K562 (cell line): ENCODE measurements around the gene METAP1D. TPM values are rescaled to one million over a fixed set of nuclear protein-coding genes. Genes with fewer than 3 reads are reported as not detected.

ENCODE experiments used
- ATAC-seq: fragments of 200-7000 bp; cut with Tn5 transposase; 3 replicates; pipeline ENCODE4 v1.9.1; 2020; ENCODE audit warnings: moderate library complexity
- BruUV-seq: library from RNA; stranded (reverse); fragments of 400-500 nt; replicated peaks from 2 replicates; lab custom pipeline; 2021; lab: Mats Ljungman, UMichigan
- CTCF ChIA-PET: fragments of 300-600 bp; formaldehyde crosslinking; extraction: SDS; loops from one replicate; lab custom pipeline; 2021; ENCODE audit warnings: low intra/inter-chr PET ratio; lab: Yijun Ruan, JAX
- POLR2A ChIA-PET: fragments of 300-600, 350-650 bp; sonication (Branson Sonifier 250); formaldehyde crosslinking; extraction: SDS; loops from one replicate; lab custom pipeline; 2021; ENCODE audit warnings: antibody characterized with exemption, inconsistent platforms; lab: Yijun Ruan, JAX
- DNase-seq, 4 experiments: peaks; one replicate each; pipeline versions ENCODE4 v3.0.0 to v3.0.0-alpha.2; 2011 to 2018; ENCODE audit warnings: low spot score in 3 of 4, mixed read lengths in 3 of 4; ENCODE audit errors: extremely low read depth in 1 of 4
- FAIRE-seq: peaks from 2 replicates; lab custom pipeline; 2011; peaks lifted over from hg19 to GRCh38; lab: Jason Lieb, UNC
- H2AFZ ChIP-seq: 2 replicates; pipeline ENCODE4 v1.6.0; 2011; ENCODE audit warnings: low read depth, low read length, control low read depth, inconsistent platforms
- H3K27ac ChIP-seq: fragments of 200-600 bp; 3 replicates; pipeline ENCODE4 v1.8.0; 2011; ENCODE audit warnings: low read depth, mild to moderate bottlenecking, control low read depth, inconsistent platforms, low read length, moderate library complexity, mixed read lengths; ENCODE audit errors: extremely low read depth
- H3K27me3 ChIP-seq, 2 experiments: fragments of 300-600 bp in 1 of 2; 2 replicates in 1 of 2; 3 replicates in 1 of 2; pipeline versions ENCODE4 v1.6.0 to v1.8.0; 2011; ENCODE audit warnings: inconsistent platforms in 2 of 2, low read length in 2 of 2, mild to moderate bottlenecking in 1 of 2, mixed read lengths in 1 of 2, moderate library complexity in 1 of 2; ENCODE audit not compliant: control insufficient read depth in 2 of 2, insufficient read depth in 2 of 2
- H3K36me3 ChIP-seq: fragments of 300-600 bp; 3 replicates; pipeline ENCODE4 v1.8.0; 2011; ENCODE audit warnings: mild to moderate bottlenecking, low read length, inconsistent platforms; ENCODE audit not compliant: control insufficient read depth, insufficient read depth
- H3K4me1 ChIP-seq, 2 experiments: fragments of 200-600 bp in 1 of 2; replicated peaks in 1 of 2; 2 replicates in 1 of 2; 3 replicates in 1 of 2; pipeline versions ENCODE4 v1.5.1 to v1.8.0; 2011; ENCODE audit warnings: inconsistent platforms in 2 of 2, low read length in 2 of 2, mild to moderate bottlenecking in 1 of 2, mixed read lengths in 1 of 2, moderate library complexity in 1 of 2; ENCODE audit not compliant: control insufficient read depth in 2 of 2, insufficient read depth in 2 of 2
- H3K4me2 ChIP-seq: 2 replicates; pipeline ENCODE4 v1.6.1; 2011; ENCODE audit warnings: low read length, control low read depth, inconsistent platforms, mixed read lengths; ENCODE audit not compliant: insufficient read depth
- H3K4me3 ChIP-seq: fragments of 200-600 bp; sonication (generic), shearing (Covaris generic); 2 replicates; pipeline ENCODE4 v1.5.1; 2016; ENCODE audit warnings: control low read depth, inconsistent platforms
- H3K79me2 ChIP-seq: fragments of 200-600 bp; 3 replicates; pipeline ENCODE4 v1.8.0; 2011; ENCODE audit warnings: low read length, inconsistent platforms; ENCODE audit not compliant: control insufficient read depth, insufficient read depth
- H3K9ac ChIP-seq, 2 experiments: 2 replicates each; pipeline versions ENCODE4 v1.6.0 to v1.6.1; 2011; ENCODE audit warnings: low read depth in 2 of 2, low read length in 2 of 2, control low read depth in 1 of 2, inconsistent platforms in 1 of 2, mild to moderate bottlenecking in 1 of 2, mixed read lengths in 1 of 2; ENCODE audit not compliant: insufficient read depth in 1 of 2
- H3K9me1 ChIP-seq: one replicate; pipeline ENCODE4 v1.6.0; 2011; ENCODE audit warnings: inconsistent platforms, mild to moderate bottlenecking, low read length, moderate library complexity; ENCODE audit not compliant: control insufficient read depth, insufficient read depth
- H3K9me3 ChIP-seq: replicated peaks from 2 replicates; pipeline ENCODE4 v1.5.1; 2011; ENCODE audit warnings: low read depth, low read length, inconsistent platforms; ENCODE audit not compliant: control insufficient read depth, insufficient read depth
- H4K20me1 ChIP-seq: replicated peaks from 2 replicates; pipeline ENCODE4 v1.6.1; 2011; ENCODE audit warnings: low read length, inconsistent platforms, mixed read lengths; ENCODE audit not compliant: control insufficient read depth, insufficient read depth
- BMI1 ChIP-seq: fragments of 150-350 bp; IDR thresholded peaks from 2 replicates; pipeline ENCODE4 v1.6.1; 2014; ENCODE audit warnings: low read length
- BRCA1 ChIP-seq, 2 experiments: fragments of 450-650 bp in 1 of 2; sonication (generic) in 1 of 2; formaldehyde crosslinking in 1 of 2; IDR thresholded peaks; 2 replicates each; pipeline versions ENCODE4 v1.5.0 to v1.6.1; 2017 to 2020; ENCODE audit warnings: mild to moderate bottlenecking in 1 of 2, missing genetic modification reagents in 1 of 2
- BRD9 ChIP-seq: fragments of 450-650 bp; IDR thresholded peaks from 2 replicates; pipeline ENCODE4 v1.6.1; 2018; ENCODE audit warnings: low read depth; ENCODE audit not compliant: partially characterized antibody
- DACH1 ChIP-seq: fragments of 450-650 bp; IDR thresholded peaks from 2 replicates; pipeline ENCODE4 v1.6.1; 2018; ENCODE audit not compliant: partially characterized antibody
- LARP7 ChIP-seq: fragments of 450-650 bp; IDR thresholded peaks from 2 replicates; pipeline ENCODE4 v1.6.1; 2016
- MEIS2 ChIP-seq: fragments of 450-650 bp; IDR thresholded peaks from 2 replicates; pipeline ENCODE4 v1.6.1; 2014; ENCODE audit warnings: mild to moderate bottlenecking; ENCODE audit not compliant: partially characterized antibody
- MXI1 ChIP-seq: IDR thresholded peaks from 2 replicates; pipeline ENCODE4 v1.6.1; 2011; ENCODE audit warnings: low read depth, mild to moderate bottlenecking, improper control_type of control experiment, low read length
- PML ChIP-seq: IDR thresholded peaks from 2 replicates; pipeline ENCODE4 v1.6.1; 2012; ENCODE audit warnings: low read length, inconsistent platforms
- RBM17 ChIP-seq: fragments of 200-400 bp; formaldehyde crosslinking; IDR thresholded peaks from 2 replicates; pipeline ENCODE4 v1.6.1; 2017; ENCODE audit warnings: low read depth, mild to moderate bottlenecking, low read length, borderline replicate concordance
- RNF2 ChIP-seq: sonication (generic); IDR thresholded peaks from 2 replicates; pipeline ENCODE4 v1.6.1; 2016
- SNRNP70 ChIP-seq: fragments of 200-400 bp; formaldehyde crosslinking; optimal IDR thresholded peaks from 2 replicates; pipeline ENCODE3; 2017; ENCODE audit warnings: low read depth, low read length
- ZEB2 ChIP-seq: fragments of 450-650 bp; IDR thresholded peaks from 2 replicates; pipeline ENCODE4 v1.6.1; 2016
- ZNF695 ChIP-seq: fragments of 450-650 bp; formaldehyde crosslinking; IDR thresholded peaks from 2 replicates; pipeline ENCODE4 v1.4.0; 2020; ENCODE audit warnings: mild to moderate bottlenecking, moderate library complexity
- whole genome bisulfite sequencing: fragments of 100-300 bp; shearing (Covaris generic); methylation state at CpG from one replicate; pipeline ENCODE4 v1.1.6; 2016; ENCODE audit warnings: low coverage, mixed read lengths; ENCODE audit not compliant: insufficient coverage; ENCODE audit errors: missing lambda C conversion rate; 5-methylcytosine and 5-hydroxymethylcytosine counted together
- in situ Hi-C: fragments of 300-500 bp; cut with MboI; formaldehyde crosslinking; loops from 4 replicates; pipeline ENCODE4 v1.15.0; 2018; ENCODE audit warnings: inconsistent platforms, mixed read lengths
- intact Hi-C: fragments of 100-400 bp; cut with micrococcal nuclease; formaldehyde crosslinking; loops from 2 replicates; pipeline ENCODE4 v1.14.2; 2022
- polyA plus RNA-seq, 8 experiments: library from polyadenylated mRNA; depleted of rRNA in 4 of 8; stranded (reverse) in 5 of 8; unstranded in 3 of 8; fragments of >200 nt; fragmentation: Nextera tagmentation in 2 of 8; fragmentation: Illumina TruSeq in 1 of 8; extraction: Ambion mirVana in 2 of 8; extraction: Trizol in 1 of 8; gene quantifications; 2 replicates each; pipeline versions ENCODE4 v1.2.1 to v1.2.3, GENCODE V29; 2011 to 2014; ENCODE audit warnings: inconsistent platforms in 1 of 8, missing spikeins in 1 of 8
- total RNA-seq, 7 experiments: library from RNA; depleted of rRNA in 6 of 7; stranded (reverse); fragments of >200 nt in 6 of 7; fragmentation: Illumina TruSeq in 2 of 7; extraction: Trizol in 2 of 7; gene quantifications; 2 replicates each; pipeline versions ENCODE4 v1.2.1 to v1.2.3, GENCODE V29; 2011 to 2021; ENCODE audit warnings: low replicate concordance in 1 of 7
- TF ChIP-seq, protein P1 (sequence below): sonication (generic); formaldehyde crosslinking; IDR thresholded peaks from 2 replicates; pipeline ENCODE4 v1.8.0; 2023; ENCODE audit warnings: mild to moderate bottlenecking, missing genetic modification reagents
- TF ChIP-seq, protein P2 (sequence below): fragments of 250-450 bp; sonication (Bioruptor Pico); IDR thresholded peaks from 2 replicates; pipeline ENCODE4 v1.5.0; 2021
- TF ChIP-seq, protein P3 (sequence below): sonication (generic); formaldehyde crosslinking; IDR thresholded peaks from 2 replicates; pipeline ENCODE4 v1.8.0; 2022; ENCODE audit warnings: missing genetic modification reagents, mild to moderate bottlenecking, borderline replicate concordance
- TF ChIP-seq, protein P4 (sequence below): IDR thresholded peaks from 2 replicates; pipeline ENCODE4 v1.6.1; 2016; ENCODE audit warnings: missing genetic modification characterization, missing compliant biosample characterization

Gene METAP1D
- total and polyA plus RNA-seq, 9 of the 15 experiments (the other 6 are each of a cell fraction or from before 2014, with no cell fraction given) = 8.0 to 23.4 (median 15.7) TPM

GRCh38 chr2:172095905-172096625, 96.3 kb downstream of the METAP1D start:
- Histone ChIP-seq H3K27ac (no peak overlapping the region), H3K36me3 (no peaks in the 10 kb centered on the region), H3K4me3 (no peak overlapping the region), H3K9me1 (no peaks in the 10 kb centered on the region), H3K4me1 (peaks cover 22 to 45% of the 10 kb centered on the region in 2 experiments), H3K27me3 (no peaks in the 10 kb centered on the region; a peak in 1 of 5 replicates), H3K4me2 (no peak overlapping the region), H4K20me1 (no peaks in the 10 kb centered on the region), H2AFZ (no peak overlapping the region), H3K9me3 (no peaks in the 10 kb centered on the region), H3K9ac (no peak overlapping the region), H3K79me2 (no peaks in the 10 kb centered on the region)
- no peak for DNase-seq
- BruUV-seq = no TSS peak
- WGBS = 90% methylated on average over 34 of the region's 40 CpGs
- no peak for ATAC-seq
- FAIRE-seq = no peak
- POLR2A ChIA-PET = interaction anchor here (0.8 to 1.3 kb wide), 2 partner anchors 11 to 402 kb away, joined by 3 to 6 read pairs; partner anchors contain the start of gene DLX1
- intact Hi-C loops = no loop called here
- in situ Hi-C loops = no loop called here
- CTCF ChIA-PET = no interaction called here
- TF ChIP-seq RBM17 = no peak
- TF ChIP-seq BRCA1 (IDR thresholded peaks at IDR 0.05) = no peak
- no peak for TF ChIP-seq BRCA1 (CRISPR knock-in tag; IDR thresholded peaks at IDR 0.05)
- TF ChIP-seq DACH1 = no peak
- no peak for TF ChIP-seq BRD9
- TF ChIP-seq RNF2 = no peak
- TF ChIP-seq, protein P1, sequence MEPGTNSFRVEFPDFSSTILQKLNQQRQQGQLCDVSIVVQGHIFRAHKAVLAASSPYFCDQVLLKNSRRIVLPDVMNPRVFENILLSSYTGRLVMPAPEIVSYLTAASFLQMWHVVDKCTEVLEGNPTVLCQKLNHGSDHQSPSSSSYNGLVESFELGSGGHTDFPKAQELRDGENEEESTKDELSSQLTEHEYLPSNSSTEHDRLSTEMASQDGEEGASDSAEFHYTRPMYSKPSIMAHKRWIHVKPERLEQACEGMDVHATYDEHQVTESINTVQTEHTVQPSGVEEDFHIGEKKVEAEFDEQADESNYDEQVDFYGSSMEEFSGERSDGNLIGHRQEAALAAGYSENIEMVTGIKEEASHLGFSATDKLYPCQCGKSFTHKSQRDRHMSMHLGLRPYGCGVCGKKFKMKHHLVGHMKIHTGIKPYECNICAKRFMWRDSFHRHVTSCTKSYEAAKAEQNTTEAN (CRISPR knock-in tag) = no peak
- TF ChIP-seq BMI1 = no peak
- TF ChIP-seq, protein P2, sequence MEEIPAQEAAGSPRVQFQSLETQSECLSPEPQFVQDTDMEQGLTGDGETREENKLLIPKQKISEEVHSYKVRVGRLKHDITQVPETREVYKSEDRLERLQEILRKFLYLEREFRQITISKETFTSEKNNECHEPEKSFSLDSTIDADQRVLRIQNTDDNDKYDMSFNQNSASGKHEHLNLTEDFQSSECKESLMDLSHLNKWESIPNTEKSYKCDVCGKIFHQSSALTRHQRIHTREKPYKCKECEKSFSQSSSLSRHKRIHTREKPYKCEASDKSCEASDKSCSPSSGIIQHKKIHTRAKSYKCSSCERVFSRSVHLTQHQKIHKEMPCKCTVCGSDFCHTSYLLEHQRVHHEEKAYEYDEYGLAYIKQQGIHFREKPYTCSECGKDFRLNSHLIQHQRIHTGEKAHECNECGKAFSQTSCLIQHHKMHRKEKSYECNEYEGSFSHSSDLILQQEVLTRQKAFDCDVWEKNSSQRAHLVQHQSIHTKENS = no peak
- TF ChIP-seq, protein P3, sequence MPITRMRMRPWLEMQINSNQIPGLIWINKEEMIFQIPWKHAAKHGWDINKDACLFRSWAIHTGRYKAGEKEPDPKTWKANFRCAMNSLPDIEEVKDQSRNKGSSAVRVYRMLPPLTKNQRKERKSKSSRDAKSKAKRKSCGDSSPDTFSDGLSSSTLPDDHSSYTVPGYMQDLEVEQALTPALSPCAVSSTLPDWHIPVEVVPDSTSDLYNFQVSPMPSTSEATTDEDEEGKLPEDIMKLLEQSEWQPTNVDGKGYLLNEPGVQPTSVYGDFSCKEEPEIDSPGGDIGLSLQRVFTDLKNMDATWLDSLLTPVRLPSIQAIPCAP (CRISPR knock-in tag) = no peak
- no peak for TF ChIP-seq MXI1
- no peak for TF ChIP-seq LARP7
- TF ChIP-seq ZNF695 = no peak
- no peak for TF ChIP-seq ZEB2
- TF ChIP-seq SNRNP70 = no peak
- no peak for TF ChIP-seq PML
- TF ChIP-seq MEIS2 = no peak
- TF ChIP-seq, protein P4, sequence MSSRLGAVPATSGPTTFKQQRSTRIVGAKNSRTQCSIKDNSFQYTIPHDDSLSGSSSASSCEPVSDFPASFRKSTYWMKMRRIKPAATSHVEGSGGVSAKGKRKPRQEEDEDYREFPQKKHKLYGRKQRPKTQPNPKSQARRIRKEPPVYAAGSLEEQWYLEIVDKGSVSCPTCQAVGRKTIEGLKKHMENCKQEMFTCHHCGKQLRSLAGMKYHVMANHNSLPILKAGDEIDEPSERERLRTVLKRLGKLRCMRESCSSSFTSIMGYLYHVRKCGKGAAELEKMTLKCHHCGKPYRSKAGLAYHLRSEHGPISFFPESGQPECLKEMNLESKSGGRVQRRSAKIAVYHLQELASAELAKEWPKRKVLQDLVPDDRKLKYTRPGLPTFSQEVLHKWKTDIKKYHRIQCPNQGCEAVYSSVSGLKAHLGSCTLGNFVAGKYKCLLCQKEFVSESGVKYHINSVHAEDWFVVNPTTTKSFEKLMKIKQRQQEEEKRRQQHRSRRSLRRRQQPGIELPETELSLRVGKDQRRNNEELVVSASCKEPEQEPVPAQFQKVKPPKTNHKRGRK (tag) = no peak
